ENCODE measurements around the gene RASSF8. TPM values are rescaled to one million over a fixed set of nuclear protein-coding genes. Genes with fewer than 3 reads are reported as not detected.
A peak's percentile ranks its signal among the peaks of the same experiment; 100 is the strongest.

RASSF8 gene
- total and polyA plus RNA-seq, 5 donors: 13.0 to 94.6 (median 78.5) TPM

- no peak overlapping the region for H3K4me3 ChIP-seq (ENCODE audit: low read length)
- intact Hi-C loops (cut with DNase I): loop anchor here in 2 of 4 donors (10.0 kb wide), 1 partner anchor 564 kb away; no protein-coding TSS in a partner anchor
Measured at GRCh38 chr12:26090836-26091510, 132.5 kb downstream of the RASSF8 start.

GRCh38 chr12:26091822-26092221, 133.3 kb downstream of the RASSF8 start:
- intact Hi-C loops (cut with DNase I): loop anchor here in 2 of 4 donors (10.0 kb wide), 1 partner anchor 563 kb away; no protein-coding TSS in a partner anchor

More at GRCh38 chr12:26090836-26091510, 132.5 kb downstream of the RASSF8 start:
- Histone ChIP-seq H3K9me3 (ENCODE audit: control insufficient read depth, low read length) (no peaks in the 10 kb centered on the region), H3K27me3 (ENCODE audit: control insufficient read depth, insufficient read depth) (no peaks in the 10 kb centered on the region), H3K27ac (ENCODE audit: low read length) (no peak overlapping the region), H3K4me1 (ENCODE audit: control insufficient read depth, insufficient read depth, low read length) (no peaks in the 10 kb centered on the region)
- WGBS: 85% methylated on average over 11 of the region's 11 CpGs
- ATAC-seq (no peak), DNase-seq (no peak)

GRCh38 chr12:26092346-26093105, 134.0 kb downstream of the RASSF8 start:
- no peak overlapping the region for H3K4me3 ChIP-seq (ENCODE audit: low read length)
- H3K4me1 ChIP-seq (ENCODE audit: control insufficient read depth, insufficient read depth, low read length): no peaks in the 10 kb centered on the region
- no peaks in the 10 kb centered on the region for H3K9me3 ChIP-seq (ENCODE audit: control insufficient read depth, low read length)
- DNase-seq (no peak), ATAC-seq (no peak)
- no peak overlapping the region for H3K27ac ChIP-seq (ENCODE audit: low read length)
- intact Hi-C loops (cut with DNase I): loop anchor here in 2 of 4 donors (10.0 kb wide), 1 partner anchor 562 kb away; no protein-coding TSS in a partner anchor
- no peaks in the 10 kb centered on the region for H3K27me3 ChIP-seq (ENCODE audit: control insufficient read depth, insufficient read depth)
- WGBS: 86% methylated on average over 4 of the region's 4 CpGs

More at GRCh38 chr12:26091822-26092221, 133.3 kb downstream of the RASSF8 start:
- no peak for DNase-seq
- ATAC-seq: peak; percentile 61 to 83
- Histone ChIP-seq H3K9me3 (ENCODE audit: control insufficient read depth, low read length) (no peaks in the 10 kb centered on the region), H3K27me3 (ENCODE audit: control insufficient read depth, insufficient read depth) (no peaks in the 10 kb centered on the region), H3K27ac (ENCODE audit: low read length) (no peak overlapping the region), H3K4me1 (ENCODE audit: control insufficient read depth, insufficient read depth, low read length) (no peaks in the 10 kb centered on the region), H3K4me3 (ENCODE audit: low read length) (no peak overlapping the region)
- WGBS: 66% methylated on average over 6 of the region's 6 CpGs

- intact Hi-C loops (cut with DNase I): loop anchor here in 3 of 4 donors (5.0 to 10.0 kb wide), 2 partner anchors 557 to 560 kb away; no protein-coding TSS in a partner anchor
- DNase-seq: no peak
- H3K4me1 ChIP-seq (ENCODE audit: control insufficient read depth, insufficient read depth, low read length): no peaks in the 10 kb centered on the region
- H3K4me3 ChIP-seq (ENCODE audit: low read length): no peak overlapping the region
- WGBS: 97% methylated on average over 2 of the region's 2 CpGs
- no peaks in the 10 kb centered on the region for H3K27me3 ChIP-seq (ENCODE audit: control insufficient read depth, insufficient read depth)
- no peak for ATAC-seq
- no peak overlapping the region for H3K27ac ChIP-seq (ENCODE audit: low read length)
- H3K9me3 ChIP-seq (ENCODE audit: control insufficient read depth, low read length): no peaks in the 10 kb centered on the region
Measured at GRCh38 chr12:26095186-26095585, 136.7 kb downstream of the RASSF8 start.

DNA sequence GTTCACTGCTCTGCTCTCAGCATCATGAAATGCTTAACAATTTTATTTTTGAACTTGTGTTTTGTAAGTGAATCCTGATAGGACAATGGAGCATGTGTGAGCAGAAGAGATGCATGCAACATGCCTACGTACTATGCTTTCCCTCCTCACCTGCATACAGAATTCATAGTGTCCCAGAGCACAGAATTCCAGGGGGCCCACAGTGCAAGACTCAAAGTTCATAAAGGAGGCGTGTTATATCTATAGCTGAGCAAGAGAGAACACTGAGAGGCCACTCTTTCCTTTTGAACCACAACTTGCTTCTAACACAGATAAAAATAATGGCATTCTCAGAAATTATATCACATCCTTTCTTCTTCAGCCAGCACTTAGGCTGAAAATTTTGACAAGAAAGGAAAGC, 137.6 kb downstream of the RASSF8 start:
- ATAC-seq (no peak), DNase-seq (no peak)
- Histone ChIP-seq H3K4me3 (ENCODE audit: low read length) (no peak overlapping the region), H3K9me3 (ENCODE audit: control insufficient read depth, low read length) (no peaks in the 10 kb centered on the region), H3K27me3 (ENCODE audit: control insufficient read depth, insufficient read depth) (no peaks in the 10 kb centered on the region), H3K4me1 (ENCODE audit: control insufficient read depth, insufficient read depth, low read length) (no peaks in the 10 kb centered on the region), H3K27ac (ENCODE audit: low read length) (no peak overlapping the region)
- WGBS: 95% methylated on average over 2 of the region's 2 CpGs
- intact Hi-C loops (cut with DNase I): loop anchor here in 3 of 4 donors (5.0 to 10.0 kb wide), 2 partner anchors 556 to 559 kb away; no protein-coding TSS in a partner anchor

DNA sequence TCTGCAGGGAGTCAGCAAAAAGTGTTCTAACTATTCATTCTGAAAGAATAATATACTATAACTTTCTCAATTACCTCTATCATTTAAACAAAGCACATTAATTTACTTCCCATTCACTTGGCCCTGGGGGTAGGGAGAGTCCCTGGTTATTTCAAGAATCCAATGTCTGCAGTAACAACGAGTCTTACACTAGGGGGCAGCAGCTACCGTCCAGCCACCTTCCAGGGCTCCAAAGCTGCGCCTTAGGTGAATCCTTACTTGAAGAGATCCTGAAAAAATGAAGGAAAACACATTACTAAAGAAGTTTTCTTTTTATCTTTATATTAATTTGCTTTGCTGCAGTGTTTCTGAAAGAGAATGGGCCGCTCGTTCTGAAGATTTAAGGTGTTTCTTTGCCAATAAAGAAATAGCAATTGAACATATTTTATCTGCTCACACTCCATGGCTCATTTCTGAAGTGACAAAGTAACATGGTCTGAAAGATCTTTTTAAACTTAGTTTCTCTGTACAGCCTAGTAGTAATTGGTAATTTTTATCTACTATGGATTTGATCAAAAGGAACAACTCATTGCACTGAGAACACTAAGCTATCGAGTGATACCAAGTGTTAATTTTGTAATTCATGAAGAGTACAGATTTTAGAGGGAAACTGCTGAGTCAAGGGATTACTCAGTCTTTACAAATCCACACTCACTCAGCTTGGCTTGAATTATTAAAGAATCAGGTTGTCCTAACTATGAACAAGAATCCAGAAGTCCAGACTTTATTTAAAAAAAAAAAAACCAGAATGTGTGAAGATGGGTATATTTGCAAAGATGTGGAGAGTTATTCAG, 138.8 kb downstream of the RASSF8 start:
- WGBS: 16% methylated on average over 6 of the region's 6 CpGs
- H3K27me3 ChIP-seq (ENCODE audit: control insufficient read depth, insufficient read depth): no peaks in the 10 kb centered on the region
- DNase-seq (peak; percentile 64 to 81 (median 73)), ATAC-seq (peak; percentile 94 to 95)
- H3K4me1 ChIP-seq (ENCODE audit: control insufficient read depth, insufficient read depth, low read length): no peaks in the 10 kb centered on the region
- H3K9me3 ChIP-seq (ENCODE audit: control insufficient read depth, low read length): no peaks in the 10 kb centered on the region
- intact Hi-C loops (cut with DNase I): loop anchor here in 3 of 4 donors (5.0 to 10.0 kb wide), 2 partner anchors 555 to 558 kb away; no protein-coding TSS in a partner anchor
- no peak overlapping the region for H3K27ac ChIP-seq (ENCODE audit: low read length)
- no peak overlapping the region for H3K4me3 ChIP-seq (ENCODE audit: low read length)

GRCh38 chr12:26100666-26101349, 142.3 kb downstream of the RASSF8 start:
- no peak for ATAC-seq
- DNase-seq: no peak
- Histone ChIP-seq H3K27me3 (ENCODE audit: control insufficient read depth, insufficient read depth) (no peaks in the 10 kb centered on the region), H3K9me3 (ENCODE audit: control insufficient read depth, low read length) (no peaks in the 10 kb centered on the region), H3K4me1 (ENCODE audit: control insufficient read depth, insufficient read depth, low read length) (no peaks in the 10 kb centered on the region), H3K4me3 (ENCODE audit: low read length) (no peak overlapping the region), H3K27ac (ENCODE audit: low read length) (no peak overlapping the region)
- 84% methylated on average over 8 of the region's 8 CpGs for WGBS
- intact Hi-C loops (cut with DNase I): no loop called here

- H3K4me1 ChIP-seq (ENCODE audit: control insufficient read depth, insufficient read depth, low read length): no peaks in the 10 kb centered on the region
- H3K27ac ChIP-seq (ENCODE audit: low read length): no peak overlapping the region
- DNase-seq: no peak
- no peaks in the 10 kb centered on the region for H3K27me3 ChIP-seq (ENCODE audit: control insufficient read depth, insufficient read depth)
- intact Hi-C loops (cut with DNase I): no loop called here
- no peaks in the 10 kb centered on the region for H3K9me3 ChIP-seq (ENCODE audit: control insufficient read depth, low read length)
- H3K4me3 ChIP-seq (ENCODE audit: low read length): no peak overlapping the region
- 65% methylated on average over 3 of the region's 3 CpGs for WGBS
- no peak for ATAC-seq
Measured at GRCh38 chr12:26101350-26101734, 142.9 kb downstream of the RASSF8 start.

GRCh38 chr12:26101763-26102162, 143.3 kb downstream of the RASSF8 start:
- Histone ChIP-seq H3K27ac (ENCODE audit: low read length) (no peak overlapping the region), H3K4me3 (ENCODE audit: low read length) (no peak overlapping the region), H3K27me3 (ENCODE audit: control insufficient read depth, insufficient read depth) (no peaks in the 10 kb centered on the region), H3K9me3 (ENCODE audit: control insufficient read depth, low read length) (no peaks in the 10 kb centered on the region), H3K4me1 (ENCODE audit: control insufficient read depth, insufficient read depth, low read length) (no peaks in the 10 kb centered on the region)
- ATAC-seq (no peak), DNase-seq (no peak)
- 67% methylated on average over 4 of the region's 4 CpGs for WGBS
- intact Hi-C loops (cut with DNase I): no loop called here

GRCh38 chr12:26102953-26103352, 144.5 kb downstream of the RASSF8 start:
- Histone ChIP-seq H3K27me3 (ENCODE audit: control insufficient read depth, insufficient read depth) (no peaks in the 10 kb centered on the region), H3K4me3 (ENCODE audit: low read length) (no peak overlapping the region), H3K4me1 (ENCODE audit: control insufficient read depth, insufficient read depth, low read length) (no peaks in the 10 kb centered on the region), H3K9me3 (ENCODE audit: control insufficient read depth, low read length) (no peaks in the 10 kb centered on the region), H3K27ac (ENCODE audit: low read length) (no peak overlapping the region)
- intact Hi-C loops (cut with DNase I): no loop called here
- no peak for DNase-seq
- ATAC-seq: peak in 1 of 2 donors; percentile 59
- 50% methylated on average over 5 of the region's 5 CpGs for WGBS

Measured in right cardiac atrium (tissue), 5 donors.